Measurements from ENCODE around the gene SDK2.

The SDK2 gene

GRCh38 chr17:73545109-73546032, 98.9 kb downstream of the SDK2 start:
- in situ Hi-C loops (cut with HindIII; ENCODE audit: low sequenced_read_pairs): no loop called here

- in situ Hi-C loops (cut with HindIII; ENCODE audit: low sequenced_read_pairs): no loop called here
Observed at GRCh38 chr17:73544333-73544732, 99.9 kb downstream of the SDK2 start.

GRCh38 chr17:73542323-73542722, 101.9 kb downstream of the SDK2 start:
- in situ Hi-C loops (cut with HindIII; ENCODE audit: low sequenced_read_pairs): no loop called here

GRCh38 chr17:73541561-73541981, 102.7 kb downstream of the SDK2 start:
- in situ Hi-C loops (cut with HindIII; ENCODE audit: low sequenced_read_pairs): no loop called here

- in situ Hi-C loops (cut with HindIII; ENCODE audit: low sequenced_read_pairs): no loop called here
Observed at GRCh38 chr17:73541111-73541510, 103.1 kb downstream of the SDK2 start.

- in situ Hi-C loops (cut with HindIII; ENCODE audit: low sequenced_read_pairs): no loop called here
Observed at GRCh38 chr17:73539166-73539565, 105.1 kb downstream of the SDK2 start.

GRCh38 chr17:73538445-73538844, 105.8 kb downstream of the SDK2 start:
- in situ Hi-C loops (cut with HindIII; ENCODE audit: low sequenced_read_pairs): no loop called here

- in situ Hi-C loops (cut with HindIII; ENCODE audit: low sequenced_read_pairs): no loop called here
Observed at GRCh38 chr17:73536700-73537605, 107.3 kb downstream of the SDK2 start.

- in situ Hi-C loops (cut with HindIII; ENCODE audit: low sequenced_read_pairs): no loop called here
Observed at GRCh38 chr17:73535746-73536145, 108.5 kb downstream of the SDK2 start.

GRCh38 chr17:73534209-73534909, 109.9 kb downstream of the SDK2 start:
- in situ Hi-C loops (cut with HindIII; ENCODE audit: low sequenced_read_pairs): no loop called here

GRCh38 chr17:73533781-73534180, 110.5 kb downstream of the SDK2 start:
- in situ Hi-C loops (cut with HindIII; ENCODE audit: low sequenced_read_pairs): no loop called here

GRCh38 chr17:73533127-73533526, 111.1 kb downstream of the SDK2 start:
- in situ Hi-C loops (cut with HindIII; ENCODE audit: low sequenced_read_pairs): no loop called here

- in situ Hi-C loops (cut with HindIII; ENCODE audit: low sequenced_read_pairs): no loop called here
Observed at GRCh38 chr17:73532421-73532901, 111.8 kb downstream of the SDK2 start.

- in situ Hi-C loops (cut with HindIII; ENCODE audit: low sequenced_read_pairs): no loop called here
Observed at GRCh38 chr17:73531158-73531557, 113.1 kb downstream of the SDK2 start.

- in situ Hi-C loops (cut with HindIII; ENCODE audit: low sequenced_read_pairs): no loop called here
Observed at GRCh38 chr17:73528679-73529078, 115.6 kb downstream of the SDK2 start.

GRCh38 chr17:73526952-73527351, 117.3 kb downstream of the SDK2 start:
- in situ Hi-C loops (cut with HindIII; ENCODE audit: low sequenced_read_pairs): no loop called here

GRCh38 chr17:73524941-73525679, 119.1 kb downstream of the SDK2 start:
- in situ Hi-C loops (cut with HindIII; ENCODE audit: low sequenced_read_pairs): loop anchor here (5.0 kb wide), 1 partner anchor 78 kb away; no protein-coding TSS in a partner anchor

GRCh38 chr17:73522696-73523095, 121.5 kb downstream of the SDK2 start:
- in situ Hi-C loops (cut with HindIII; ENCODE audit: low sequenced_read_pairs): loop anchor here (5.0 kb wide), 1 partner anchor 75 kb away; no protein-coding TSS in a partner anchor

- in situ Hi-C loops (cut with HindIII; ENCODE audit: low sequenced_read_pairs): loop anchor here (5.0 kb wide), 1 partner anchor 75 kb away; no protein-coding TSS in a partner anchor
Observed at GRCh38 chr17:73522107-73522506, 122.1 kb downstream of the SDK2 start.

GRCh38 chr17:73521376-73521775, 122.9 kb downstream of the SDK2 start:
- in situ Hi-C loops (cut with HindIII; ENCODE audit: low sequenced_read_pairs): loop anchor here (5.0 kb wide), 1 partner anchor 74 kb away; no protein-coding TSS in a partner anchor
